ENCODE results near the gene SLCO1A2.
"Not testable (repeated sequence)": the region's sequence is repeated elsewhere in the genome, so short reads cannot be mapped to it uniquely, and the experiment has no call there.

Gene SLCO1A2, protein sequence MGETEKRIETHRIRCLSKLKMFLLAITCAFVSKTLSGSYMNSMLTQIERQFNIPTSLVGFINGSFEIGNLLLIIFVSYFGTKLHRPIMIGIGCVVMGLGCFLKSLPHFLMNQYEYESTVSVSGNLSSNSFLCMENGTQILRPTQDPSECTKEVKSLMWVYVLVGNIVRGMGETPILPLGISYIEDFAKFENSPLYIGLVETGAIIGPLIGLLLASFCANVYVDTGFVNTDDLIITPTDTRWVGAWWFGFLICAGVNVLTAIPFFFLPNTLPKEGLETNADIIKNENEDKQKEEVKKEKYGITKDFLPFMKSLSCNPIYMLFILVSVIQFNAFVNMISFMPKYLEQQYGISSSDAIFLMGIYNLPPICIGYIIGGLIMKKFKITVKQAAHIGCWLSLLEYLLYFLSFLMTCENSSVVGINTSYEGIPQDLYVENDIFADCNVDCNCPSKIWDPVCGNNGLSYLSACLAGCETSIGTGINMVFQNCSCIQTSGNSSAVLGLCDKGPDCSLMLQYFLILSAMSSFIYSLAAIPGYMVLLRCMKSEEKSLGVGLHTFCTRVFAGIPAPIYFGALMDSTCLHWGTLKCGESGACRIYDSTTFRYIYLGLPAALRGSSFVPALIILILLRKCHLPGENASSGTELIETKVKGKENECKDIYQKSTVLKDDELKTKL

DNA sequence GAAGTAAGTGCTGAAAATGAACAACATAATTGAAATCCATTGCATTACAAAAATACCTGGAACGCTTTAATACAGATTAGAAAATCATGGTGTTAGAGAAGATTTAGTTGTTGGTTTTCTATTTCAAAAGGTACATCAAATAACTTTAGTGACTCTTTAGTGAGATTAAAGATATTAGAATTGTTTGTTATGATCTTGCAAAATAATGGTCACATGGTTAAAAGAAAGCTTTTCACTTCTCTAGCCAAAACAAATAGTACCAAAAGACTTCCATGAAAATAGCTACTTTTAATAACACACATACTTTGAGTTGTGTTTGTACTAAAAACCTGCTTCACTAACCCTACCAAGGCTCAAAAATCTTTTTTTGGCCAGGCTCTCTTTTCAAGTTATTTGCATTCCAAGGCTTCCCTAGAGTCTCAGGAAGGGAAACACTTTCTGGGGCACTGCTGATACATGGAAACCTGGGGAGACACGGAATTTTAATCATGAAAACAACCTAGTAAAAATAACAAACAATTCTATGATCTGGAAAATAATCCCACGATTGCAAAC lies at the start of gene SLCO1A2:
SLCO1A2 (minus strand) TSS at position 147 of the 555 bp plus-strand sequence. CDS start 270 bp downstream, outside the sequence.
- Mint-ChIP-seq H3K27ac (no peak within 1 kb of the TSS), H3K4me3 (no peak within 1 kb of the TSS), H3K36me3 (no peaks in the 10 kb centered on the region), H3K4me1 (no peaks in the 10 kb centered on the region), H3K9me3 (peaks cover 2% of the 10 kb centered on the region), H3K27me3 (no peaks in the 10 kb centered on the region)
- CTCF ChIA-PET: no interaction called here
- no peak for DNase-seq

GRCh38 chr12:21384261-21384660 lies 49.5 kb upstream of the SLCO1A2 start:
- Mint-ChIP-seq H3K36me3 (no peaks in the 10 kb centered on the region), H3K4me1 (no peaks in the 10 kb centered on the region), H3K4me3 (no peak overlapping the region), H3K27ac (no peak overlapping the region), H3K9me3 (no peaks in the 10 kb centered on the region), H3K27me3 (peaks cover 7% of the 10 kb centered on the region)
- DNase-seq: no peak
- CTCF ChIA-PET: no interaction called here

DNA sequence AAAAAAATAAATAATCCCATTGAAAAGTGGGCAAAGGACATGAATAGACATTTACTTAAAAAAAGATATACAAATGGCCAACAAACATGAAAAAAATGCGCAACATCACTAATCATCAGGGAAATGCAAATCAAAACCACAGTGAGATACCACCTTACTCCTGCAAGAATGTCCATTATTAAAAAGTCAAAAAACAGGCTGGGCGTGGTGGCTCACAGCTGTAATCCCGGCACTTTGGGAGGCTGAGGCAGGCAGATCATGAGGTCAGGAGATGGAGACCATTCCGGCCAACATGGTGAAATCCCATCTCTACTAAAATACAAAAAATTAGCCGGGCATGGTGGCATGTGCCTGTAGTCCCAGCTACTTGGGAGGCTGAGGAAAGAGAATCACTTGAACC lies 46.6 kb upstream of the SLCO1A2 start:
- DNase-seq, H3K4me1 Mint-ChIP-seq, CTCF ChIA-PET, H3K4me3 Mint-ChIP-seq, H3K27ac Mint-ChIP-seq, H3K36me3 Mint-ChIP-seq, H3K9me3 Mint-ChIP-seq, H3K27me3 Mint-ChIP-seq: not testable (repeated sequence)

DNA sequence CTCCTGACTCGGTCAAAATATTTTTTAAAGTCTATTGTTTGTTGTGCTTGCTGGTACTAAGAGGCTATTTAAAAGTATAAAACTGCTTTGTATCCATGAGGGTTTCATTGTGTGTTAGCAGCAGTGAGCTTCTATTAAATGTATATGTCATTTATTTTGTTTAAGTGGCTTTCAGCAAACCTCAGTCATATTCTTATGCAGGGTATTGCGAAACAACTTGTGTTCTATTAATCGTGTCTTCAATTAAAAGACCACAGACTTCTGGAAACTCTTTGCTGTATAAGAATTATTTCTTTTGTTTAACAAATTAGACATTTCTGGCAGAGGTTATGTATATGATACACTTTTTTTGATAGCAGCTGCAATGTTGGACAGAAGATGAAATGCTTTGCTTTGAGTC lies 44.5 kb upstream of the SLCO1A2 start:
- DNase-seq: no peak
- peaks cover 4% of the 10 kb centered on the region for H3K27me3 Mint-ChIP-seq
- no peak overlapping the region for H3K4me3 Mint-ChIP-seq
- CTCF ChIA-PET: no interaction called here
- H3K9me3 Mint-ChIP-seq: no peaks in the 10 kb centered on the region
- H3K4me1 Mint-ChIP-seq: no peaks in the 10 kb centered on the region
- H3K36me3 Mint-ChIP-seq: no peaks in the 10 kb centered on the region
- no peak overlapping the region for H3K27ac Mint-ChIP-seq

- no peaks in the 10 kb centered on the region for H3K36me3 Mint-ChIP-seq
- H3K27ac Mint-ChIP-seq: no peak within 1 kb of the TSS
- peaks cover 4% of the 10 kb centered on the region for H3K27me3 Mint-ChIP-seq
- no peak within 1 kb of the TSS for H3K4me3 Mint-ChIP-seq
- DNase-seq: no peak
- no peaks in the 10 kb centered on the region for H3K9me3 Mint-ChIP-seq
- CTCF ChIA-PET: interaction anchor here (0.6 kb wide), 1 partner anchor 325 kb away, joined by 5 read pairs; no protein-coding TSS in a partner anchor
- H3K4me1 Mint-ChIP-seq: no peaks in the 10 kb centered on the region
Observed at GRCh38 chr12:21372602-21373001, 37.9 kb upstream of the SLCO1A2 start, which contains the start of gene IAPP. TSS of gene IAPP (plus strand) at chr12:21372902. CDS start at chr12:21373352, 450 bp downstream.

- no peaks in the 10 kb centered on the region for H3K4me1 Mint-ChIP-seq
Observed at GRCh38 chr12:21370845-21371449, 36.2 kb upstream of the SLCO1A2 start.

DNA sequence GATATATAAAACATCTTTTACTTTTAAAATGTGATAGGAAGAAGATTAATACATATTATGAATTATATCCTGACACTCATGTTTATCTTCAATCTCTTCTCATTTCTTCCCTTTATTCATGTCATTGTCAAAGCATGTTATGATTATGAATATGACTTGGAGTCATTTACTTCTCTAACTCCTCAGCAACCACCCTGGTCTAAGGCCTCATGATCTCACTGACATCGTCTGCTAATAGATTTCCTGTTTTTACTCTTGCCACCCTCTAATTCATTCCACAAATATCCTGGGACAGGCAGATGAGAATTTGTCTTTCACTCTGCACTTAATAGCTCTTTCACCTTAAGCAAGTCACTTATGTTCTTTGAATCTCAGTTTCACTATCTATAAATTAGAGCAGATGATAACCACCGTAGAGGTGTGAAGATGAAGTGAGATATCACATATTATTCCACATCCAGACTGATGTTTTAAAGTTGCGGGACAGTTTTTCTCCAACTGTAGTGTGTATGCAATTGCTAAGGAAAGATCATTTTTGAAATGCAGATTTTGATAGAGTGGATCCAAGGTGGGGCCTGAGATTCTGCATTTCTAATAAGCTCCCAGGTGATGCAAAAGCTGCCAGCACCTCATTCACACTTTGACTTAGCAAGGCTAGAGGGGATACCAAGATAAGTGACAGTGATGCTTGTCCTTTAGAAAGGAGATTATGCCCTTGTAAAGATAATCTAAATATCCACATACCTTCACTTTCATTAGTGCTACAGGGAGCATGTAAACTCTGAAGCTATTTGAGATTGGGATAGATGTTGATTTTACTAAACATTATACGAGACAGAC lies 34.6 kb upstream of the SLCO1A2 start:
- no peak overlapping the region for H3K4me3 Mint-ChIP-seq
- H3K4me1 Mint-ChIP-seq: no peaks in the 10 kb centered on the region
- no peak overlapping the region for H3K27ac Mint-ChIP-seq
- no peak for DNase-seq
- no peaks in the 10 kb centered on the region for H3K27me3 Mint-ChIP-seq
- CTCF ChIA-PET: no interaction called here
- H3K9me3 Mint-ChIP-seq: no peaks in the 10 kb centered on the region
- H3K36me3 Mint-ChIP-seq: no peaks in the 10 kb centered on the region

More at GRCh38 chr12:21370845-21371449, 36.2 kb upstream of the SLCO1A2 start:
- CTCF ChIA-PET: no interaction called here
- no peak for DNase-seq
- Mint-ChIP-seq H3K4me3 (no peak overlapping the region), H3K9me3 (no peaks in the 10 kb centered on the region), H3K27me3 (peaks cover 4% of the 10 kb centered on the region), H3K36me3 (no peaks in the 10 kb centered on the region), H3K27ac (no peak overlapping the region)

- CTCF ChIA-PET, H3K9me3 Mint-ChIP-seq, DNase-seq, H3K27me3 Mint-ChIP-seq, H3K4me3 Mint-ChIP-seq, H3K27ac Mint-ChIP-seq, H3K36me3 Mint-ChIP-seq, H3K4me1 Mint-ChIP-seq: not testable (repeated sequence)
Observed at GRCh38 chr12:21360632-21361031, 25.9 kb upstream of the SLCO1A2 start.

DNA sequence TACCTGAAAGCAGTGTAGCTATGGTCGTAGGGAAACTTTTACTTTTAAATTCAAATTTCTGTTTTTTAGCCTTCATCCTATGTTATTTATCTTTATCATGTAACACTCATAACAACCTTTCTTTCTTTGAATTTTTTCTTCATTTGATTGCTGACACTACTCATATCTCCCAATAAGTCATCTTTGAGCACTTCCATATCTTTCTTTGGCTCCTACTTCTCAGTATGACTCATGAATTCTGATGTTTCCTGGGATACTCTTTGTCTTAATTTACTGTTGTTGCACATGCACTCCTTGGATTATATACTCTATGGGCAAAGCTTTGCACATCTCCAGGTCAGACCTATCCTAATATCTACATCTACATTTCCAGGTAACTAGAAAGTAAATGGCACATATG lies 19.9 kb upstream of the SLCO1A2 start:
- Mint-ChIP-seq H3K27ac (no peak overlapping the region), H3K27me3 (peaks cover 4% of the 10 kb centered on the region)
- CTCF ChIA-PET: no interaction called here

DNA sequence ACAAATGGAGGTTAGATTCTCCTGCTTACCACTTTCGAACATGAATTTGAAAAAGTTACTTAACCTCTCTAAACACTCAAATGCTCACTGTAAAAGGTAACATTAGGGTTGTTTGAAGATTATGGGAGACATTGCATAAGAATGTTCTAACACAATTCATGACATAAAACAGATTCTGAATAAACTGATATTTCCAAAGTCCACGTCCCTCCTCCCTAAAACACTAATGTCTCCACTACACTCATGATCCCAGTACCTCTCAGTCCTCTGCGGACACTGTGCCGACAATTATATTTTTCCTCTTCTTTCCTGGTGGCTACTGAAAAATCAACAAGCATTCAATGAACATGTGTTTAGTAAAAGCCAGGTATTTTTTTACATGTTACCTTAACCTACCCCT lies 19.2 kb upstream of the SLCO1A2 start:
- Mint-ChIP-seq H3K4me3 (no peak overlapping the region), H3K4me1 (no peaks in the 10 kb centered on the region), H3K9me3 (no peaks in the 10 kb centered on the region), H3K36me3 (no peaks in the 10 kb centered on the region), H3K27me3 (peaks cover 4% of the 10 kb centered on the region), H3K27ac (no peak overlapping the region)
- no peak for DNase-seq
- CTCF ChIA-PET: no interaction called here

More for the DNA sequence above, 19.9 kb upstream of the SLCO1A2 start:
- Mint-ChIP-seq H3K36me3 (no peaks in the 10 kb centered on the region), H3K4me1 (no peaks in the 10 kb centered on the region), H3K9me3 (no peaks in the 10 kb centered on the region), H3K4me3 (no peak overlapping the region)
- no peak for DNase-seq

GRCh38 chr12:21353487-21353886 lies 18.8 kb upstream of the SLCO1A2 start:
- Mint-ChIP-seq H3K27me3 (peaks cover 4% of the 10 kb centered on the region), H3K36me3 (no peaks in the 10 kb centered on the region), H3K27ac (no peak overlapping the region), H3K9me3 (no peaks in the 10 kb centered on the region), H3K4me1 (no peaks in the 10 kb centered on the region), H3K4me3 (no peak overlapping the region)
- DNase-seq: no peak
- CTCF ChIA-PET: no interaction called here

DNA sequence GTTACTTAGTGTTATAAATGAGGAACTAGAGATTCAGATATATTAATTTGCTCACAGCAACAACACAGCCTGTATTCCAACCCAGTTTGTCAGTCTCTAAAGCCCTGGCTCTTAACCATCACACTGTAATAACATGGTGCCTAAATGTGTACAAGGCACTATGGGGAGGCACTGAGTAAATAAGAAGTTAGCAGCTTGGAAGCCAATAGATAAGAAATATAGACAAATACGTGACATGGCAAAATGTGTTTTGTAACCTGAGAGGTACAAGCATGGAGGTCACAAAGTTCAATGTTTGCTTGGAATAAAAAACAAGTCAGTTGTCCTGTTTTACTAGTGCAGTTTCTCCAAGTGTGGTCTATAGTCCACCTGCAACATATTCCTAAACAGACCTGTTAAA lies 16.3 kb upstream of the SLCO1A2 start:
- no peaks in the 10 kb centered on the region for H3K36me3 Mint-ChIP-seq

DNA sequence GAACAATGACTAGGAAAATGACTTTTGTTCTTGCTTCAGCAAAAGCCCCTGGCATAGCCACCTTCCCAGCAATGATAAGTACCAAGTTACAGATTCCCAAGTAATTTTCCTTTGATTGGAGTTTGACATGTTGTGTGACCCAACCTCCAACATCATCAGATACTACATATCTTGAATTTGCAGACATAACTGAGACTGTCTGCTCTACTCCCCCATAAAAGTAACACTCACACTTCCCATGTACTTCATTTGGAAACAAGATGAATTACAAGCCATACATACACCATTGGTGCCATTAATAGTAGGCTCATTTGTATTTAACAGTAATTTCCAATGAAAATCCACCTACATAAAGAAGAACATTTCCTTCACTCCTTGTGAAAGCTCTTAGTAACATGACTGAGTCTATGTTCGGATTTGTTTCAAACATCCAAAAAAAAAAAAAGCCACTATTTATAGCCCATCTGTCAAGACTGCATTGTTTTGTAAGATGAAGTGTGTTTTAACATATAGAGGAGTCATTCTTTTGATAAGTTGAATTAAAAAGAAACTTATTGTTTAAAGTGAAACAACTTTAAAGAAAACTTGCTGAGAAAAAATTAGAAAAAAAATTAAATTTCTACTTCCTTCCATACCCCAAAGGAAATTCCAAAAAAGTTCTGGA lies 12.0 kb upstream of the SLCO1A2 start:
- H3K9me3 Mint-ChIP-seq: no peaks in the 10 kb centered on the region
- CTCF ChIA-PET: no interaction called here
- H3K36me3 Mint-ChIP-seq: no peaks in the 10 kb centered on the region
- no peaks in the 10 kb centered on the region for H3K4me1 Mint-ChIP-seq
- no peak overlapping the region for H3K4me3 Mint-ChIP-seq
- H3K27ac Mint-ChIP-seq: no peak overlapping the region
- H3K27me3 Mint-ChIP-seq: peaks cover 4% of the 10 kb centered on the region
- no peak for DNase-seq

More for the DNA sequence above, 16.3 kb upstream of the SLCO1A2 start:
- peaks cover 9% of the 10 kb centered on the region for H3K27me3 Mint-ChIP-seq
- no peaks in the 10 kb centered on the region for H3K4me1 Mint-ChIP-seq
- H3K9me3 Mint-ChIP-seq: no peaks in the 10 kb centered on the region
- no peak overlapping the region for H3K27ac Mint-ChIP-seq
- no peak for DNase-seq
- H3K4me3 Mint-ChIP-seq: no peak overlapping the region
- CTCF ChIA-PET: no interaction called here
